CD4-positive, alpha-beta T cell treated with Interferon gamma for 1 hour (primary cell): ENCODE data around the gene HECTD2.
"Not testable (repeated sequence)": the region's sequence is repeated elsewhere in the genome, so short reads cannot be mapped to it uniquely, and the experiment has no call there.

Experiments
- DNase-seq: peaks from one replicate; pipeline ENCODE4 v3.0.0-alpha.2; 2020

Gene HECTD2

GRCh38 chr10:91415816-91416215, 5.7 kb downstream of the HECTD2 start:
- DNase-seq, result no peak

GRCh38 chr10:91416339-91416855, 6.3 kb downstream of the HECTD2 start:
- no peak for DNase-seq

GRCh38 chr10:91418416-91418815, 8.3 kb downstream of the HECTD2 start:
- no peak for DNase-seq

DNA sequence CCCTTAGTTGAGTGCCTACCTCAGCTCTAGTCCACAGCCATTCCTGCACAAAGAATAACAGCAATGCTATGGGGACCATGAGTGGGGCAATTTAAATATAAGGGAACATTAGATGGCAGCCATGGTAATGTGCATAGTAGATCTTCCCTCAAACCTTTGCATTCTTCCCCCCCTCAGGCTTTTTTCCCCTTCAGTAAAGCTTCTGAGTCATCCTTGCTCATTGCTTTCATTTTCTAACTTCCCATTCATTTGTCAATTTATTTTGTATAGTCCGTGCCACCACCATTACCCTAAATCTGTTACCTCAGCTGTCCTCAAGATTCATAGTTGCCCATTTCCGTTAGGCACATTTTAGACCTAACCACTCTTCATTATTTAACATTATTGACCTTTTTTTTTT, 10.7 kb downstream of the HECTD2 start:
- DNase-seq, result no peak

- DNase-seq, result no peak
Measured at GRCh38 chr10:91422915-91423314, 12.8 kb downstream of the HECTD2 start.

DNA sequence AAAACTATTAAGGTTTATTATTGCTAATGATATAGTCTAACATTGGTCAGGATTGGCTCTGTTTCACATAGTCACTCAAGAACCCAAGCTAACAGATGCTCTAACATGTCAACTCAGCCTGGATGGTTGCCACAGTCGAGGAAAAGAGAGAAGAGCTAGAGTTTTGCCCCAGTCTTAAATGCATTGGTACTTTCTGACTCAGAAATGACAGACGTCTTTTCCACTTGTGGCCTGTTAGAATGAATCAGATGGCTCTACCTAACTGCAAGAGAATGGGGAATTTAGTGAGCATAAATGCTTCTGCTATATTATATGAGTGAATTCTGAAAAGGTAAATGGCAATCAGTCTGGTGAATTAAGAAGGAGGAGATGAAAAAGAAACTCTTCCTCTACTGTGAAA, 13.9 kb downstream of the HECTD2 start:
- no peak for DNase-seq

DNA sequence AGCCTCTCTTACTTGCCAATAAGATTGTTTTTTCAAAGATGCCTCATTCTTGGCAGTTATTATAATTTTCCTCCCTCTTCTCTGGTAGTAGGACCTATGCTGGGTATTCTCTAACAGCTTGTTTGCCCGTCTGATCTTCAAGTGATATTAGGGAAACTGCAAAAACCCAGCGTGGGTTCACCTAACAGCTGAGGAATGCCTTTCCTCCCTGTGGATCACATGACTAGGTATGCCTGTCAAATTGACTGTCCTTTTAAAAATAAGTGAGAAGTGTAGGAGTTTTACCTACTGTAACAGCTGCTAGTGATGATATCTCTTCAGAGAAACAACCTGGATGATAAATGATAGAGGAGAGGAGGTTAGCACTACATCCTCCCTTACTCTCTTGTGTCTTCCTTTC, 22.0 kb downstream of the HECTD2 start:
- no peak for DNase-seq

DNA sequence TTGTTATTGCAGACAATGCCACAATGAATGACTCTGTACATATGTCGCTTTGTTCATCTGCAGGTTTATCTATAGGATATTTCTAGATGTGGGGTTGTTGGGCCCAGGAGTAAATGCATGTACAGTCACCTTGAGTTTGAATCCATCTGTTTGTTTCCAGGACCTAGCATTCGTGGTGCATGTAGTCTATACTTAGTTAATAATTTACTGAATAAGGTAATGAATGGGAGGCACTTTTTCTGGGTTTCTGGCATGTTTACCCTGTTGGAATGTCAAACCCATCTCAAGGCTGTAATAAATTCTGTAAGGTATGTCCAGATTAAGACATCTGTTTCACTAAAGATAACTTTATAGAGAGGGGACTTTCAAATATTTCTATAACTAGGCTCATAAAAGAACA, 23.5 kb downstream of the HECTD2 start:
- DNase-seq, result no peak

- no peak for DNase-seq
Measured at GRCh38 chr10:91434041-91434440, 23.9 kb downstream of the HECTD2 start.

DNA sequence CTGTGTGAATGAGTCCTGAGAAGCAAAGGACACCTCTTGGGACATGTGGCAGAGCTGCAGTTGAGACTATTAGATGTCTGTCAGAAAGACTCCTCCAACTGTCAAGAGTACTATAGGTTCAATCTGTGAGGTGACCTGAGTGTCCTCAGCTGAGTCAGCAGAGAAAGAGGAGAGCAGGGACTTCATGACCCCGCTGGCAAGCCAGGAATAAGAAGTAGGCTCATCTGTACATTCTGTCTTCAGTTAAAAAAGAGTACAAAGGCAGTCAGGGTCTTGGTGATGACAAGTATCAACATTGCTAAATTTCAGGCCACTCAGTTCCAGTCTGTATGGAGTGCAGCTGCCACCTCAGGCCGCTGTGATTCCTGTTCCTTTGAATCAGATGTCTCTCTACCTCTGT, 25.1 kb downstream of the HECTD2 start:
- no peak for DNase-seq

DNA sequence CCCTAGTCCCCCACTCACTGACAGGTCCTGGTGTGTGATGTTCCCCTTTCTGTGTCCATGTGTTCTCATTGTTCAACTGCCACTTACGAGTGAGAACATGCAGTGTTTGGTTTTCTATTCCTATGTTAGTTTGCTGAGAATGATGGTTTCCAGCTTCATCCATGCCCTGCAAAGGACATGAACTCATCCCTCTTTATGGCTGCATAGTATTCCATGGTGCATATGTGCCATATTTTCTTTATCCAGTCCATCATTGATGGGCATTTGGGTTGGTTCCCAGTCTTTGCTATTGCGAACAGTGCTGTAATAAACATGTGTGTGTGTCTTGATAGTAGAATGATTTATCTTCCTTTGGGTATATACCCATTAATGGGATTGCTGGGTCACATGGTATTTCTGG, 28.1 kb downstream of the HECTD2 start:
- DNase-seq, result not testable (repeated sequence)

GRCh38 chr10:91444211-91445182, 34.4 kb downstream of the HECTD2 start:
- no peak for DNase-seq

GRCh38 chr10:91452063-91452462, 41.9 kb downstream of the HECTD2 start:
- no peak for DNase-seq

DNA sequence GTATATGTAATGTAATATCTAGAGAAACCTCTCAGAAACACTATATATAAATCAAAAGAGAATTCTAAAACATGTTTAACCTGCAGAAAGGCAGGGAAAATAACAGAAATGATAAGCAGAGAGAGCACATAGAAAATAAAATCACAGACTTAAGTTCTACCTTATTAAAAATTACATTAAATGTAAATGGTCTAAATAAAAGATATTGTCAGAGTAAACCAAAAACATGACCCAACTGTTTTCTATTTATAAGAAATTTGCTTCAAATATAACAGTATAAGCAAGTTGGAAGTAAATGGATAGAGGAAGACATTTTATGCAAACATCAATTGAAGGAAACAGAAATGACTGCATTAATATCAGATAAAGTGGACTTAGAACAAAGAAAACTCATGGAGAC, 43.4 kb downstream of the HECTD2 start:
- DNase-seq, result no peak

- DNase-seq, result not testable (repeated sequence)
Measured at GRCh38 chr10:91455135-91455534, 45.0 kb downstream of the HECTD2 start.

- DNase-seq, result no peak
Measured at GRCh38 chr10:91460681-91461080, 50.5 kb downstream of the HECTD2 start.

DNA sequence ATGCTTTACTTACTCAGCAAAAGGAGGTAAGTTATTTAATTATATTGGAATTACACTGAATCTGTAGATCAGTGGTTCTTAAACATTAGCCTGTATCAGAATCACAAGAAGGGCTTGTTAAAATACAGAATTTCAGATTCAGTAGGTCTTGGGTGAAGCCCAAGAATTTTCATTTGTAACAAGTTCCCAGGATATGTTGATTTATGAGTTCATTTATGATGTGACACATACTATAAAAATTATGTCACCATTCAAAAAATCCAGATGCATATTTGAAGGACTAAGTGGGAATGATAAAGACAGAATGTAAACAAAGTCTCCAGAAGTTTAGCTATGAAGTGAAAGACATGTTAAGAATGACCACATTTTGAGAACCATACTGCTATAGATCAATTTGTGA, 52.3 kb downstream of the HECTD2 start:
- no peak for DNase-seq

DNA sequence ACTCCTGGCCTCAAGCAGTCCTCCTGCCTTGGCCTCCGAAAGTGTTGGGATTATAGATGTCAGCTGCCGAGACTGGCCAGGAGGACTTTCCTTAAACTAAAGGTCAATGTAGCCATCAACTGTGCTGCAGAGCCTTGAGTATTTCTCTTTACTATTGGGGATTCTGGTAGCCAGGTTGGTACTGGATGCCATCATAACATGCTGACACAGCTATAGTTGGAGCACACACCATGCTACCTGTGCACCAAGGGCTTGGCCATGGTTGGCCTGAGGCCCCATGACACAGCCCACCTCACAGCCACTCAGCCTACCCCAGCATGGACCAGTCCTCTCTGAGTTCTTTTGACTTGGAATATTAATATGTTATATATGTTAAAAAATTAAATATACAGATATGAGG, 54.4 kb downstream of the HECTD2 start:
- no peak for DNase-seq

DNA sequence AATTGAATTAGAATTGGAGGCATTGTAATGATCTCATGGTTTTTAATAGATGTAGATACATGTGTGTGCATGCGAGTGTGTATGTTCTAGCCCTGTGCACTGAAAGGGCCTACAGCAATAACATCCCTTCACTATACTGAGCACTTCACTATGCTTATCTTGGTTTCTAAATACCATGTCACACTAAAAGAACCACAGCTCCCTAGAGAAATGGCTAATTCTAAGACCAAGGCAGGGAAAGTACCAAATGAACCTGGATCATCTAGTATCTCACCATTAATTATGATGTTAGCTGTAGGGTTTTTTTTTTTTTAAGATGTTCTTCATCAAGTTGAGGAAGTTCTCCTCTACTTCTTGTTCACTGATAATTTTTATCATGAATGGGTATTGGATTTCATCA, 55.1 kb downstream of the HECTD2 start:
- DNase-seq, result no peak

- DNase-seq, result no peak
Measured at GRCh38 chr10:91467114-91467513, 57.0 kb downstream of the HECTD2 start.

DNA sequence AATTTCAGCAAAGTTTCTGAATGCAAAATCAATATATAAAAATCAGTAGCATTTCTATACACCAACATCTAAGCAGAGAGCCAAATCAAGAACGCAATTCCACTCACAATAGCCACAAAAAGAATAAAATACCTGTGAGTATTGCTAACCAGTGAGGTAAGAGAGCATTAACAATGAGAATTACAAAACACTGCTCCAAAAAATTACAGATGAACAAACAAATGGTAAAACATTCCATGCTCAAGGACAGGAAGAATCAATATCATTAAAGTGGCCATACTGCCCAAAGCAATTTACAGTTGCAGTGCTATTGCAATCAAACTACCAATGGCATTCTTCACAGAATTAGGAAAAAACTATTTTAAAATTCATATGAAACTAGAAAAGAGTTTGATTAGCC, 61.5 kb downstream of the HECTD2 start:
- DNase-seq, result no peak

DNA sequence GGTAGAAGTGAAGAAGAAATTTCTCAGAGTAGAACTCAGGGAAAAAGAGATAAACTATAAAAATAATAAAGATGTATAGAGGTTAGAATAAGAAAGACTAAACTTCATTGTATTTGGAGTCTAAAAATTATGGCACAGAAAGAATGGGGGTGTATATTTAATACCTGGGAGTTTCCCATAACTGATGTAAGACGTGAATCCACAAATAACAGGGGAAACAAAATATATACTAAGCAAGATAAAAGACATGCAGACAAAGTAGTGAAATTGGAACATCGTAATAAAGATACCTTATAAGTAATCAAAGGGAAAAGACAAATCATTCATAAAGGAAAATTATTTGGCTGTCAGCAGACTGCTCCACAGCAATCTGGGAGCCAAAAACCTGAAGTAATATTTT, 62.8 kb downstream of the HECTD2 start:
- DNase-seq, result no peak

GRCh38 chr10:91474009-91474408, 63.9 kb downstream of the HECTD2 start:
- no peak for DNase-seq

DNA sequence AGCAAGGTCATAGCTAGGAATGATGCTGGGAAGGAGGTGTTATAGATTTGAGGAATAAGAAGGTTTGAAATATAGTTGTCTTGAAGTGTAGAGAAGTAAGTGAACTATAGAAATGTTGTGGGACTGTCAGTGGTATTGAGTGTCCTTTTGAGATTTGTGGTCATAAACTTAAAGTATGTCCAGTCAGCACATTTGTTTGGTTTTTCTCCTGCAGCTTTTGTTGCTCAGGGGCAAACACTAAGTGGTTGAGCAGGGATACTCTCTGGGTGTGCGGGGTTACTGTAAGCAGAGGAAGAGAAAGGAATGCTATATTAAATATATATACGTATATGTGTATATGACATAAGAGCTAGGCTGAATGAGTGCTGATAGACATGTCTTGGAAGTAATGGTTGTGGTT, 67.1 kb downstream of the HECTD2 start:
- no peak for DNase-seq

DNA sequence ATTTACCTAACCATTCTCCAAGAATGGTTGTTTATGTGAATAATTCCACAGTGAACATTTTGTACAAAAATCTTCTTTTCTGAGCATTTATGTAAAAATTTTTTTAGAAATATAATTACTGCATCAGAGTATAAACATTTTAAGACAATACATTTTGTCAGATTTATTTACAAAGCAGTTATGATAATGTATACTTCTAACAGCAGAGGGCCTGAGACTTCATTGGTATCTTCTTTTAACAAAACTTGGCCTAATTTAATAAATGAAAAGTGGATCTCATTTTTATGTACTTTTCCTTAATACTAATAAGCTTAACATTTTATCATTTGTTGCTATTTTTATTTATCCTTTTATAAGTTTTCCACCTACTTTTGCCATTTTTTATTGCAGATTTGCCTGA, 69.4 kb downstream of the HECTD2 start:
- no peak for DNase-seq
